ENCODE results near the gene C1QBP.
"Not testable (repeated sequence)": the region's sequence is repeated elsewhere in the genome, so short reads cannot be mapped to it uniquely, and the experiment has no call there.

Gene C1QBP, protein sequence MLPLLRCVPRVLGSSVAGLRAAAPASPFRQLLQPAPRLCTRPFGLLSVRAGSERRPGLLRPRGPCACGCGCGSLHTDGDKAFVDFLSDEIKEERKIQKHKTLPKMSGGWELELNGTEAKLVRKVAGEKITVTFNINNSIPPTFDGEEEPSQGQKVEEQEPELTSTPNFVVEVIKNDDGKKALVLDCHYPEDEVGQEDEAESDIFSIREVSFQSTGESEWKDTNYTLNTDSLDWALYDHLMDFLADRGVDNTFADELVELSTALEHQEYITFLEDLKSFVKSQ

DNA sequence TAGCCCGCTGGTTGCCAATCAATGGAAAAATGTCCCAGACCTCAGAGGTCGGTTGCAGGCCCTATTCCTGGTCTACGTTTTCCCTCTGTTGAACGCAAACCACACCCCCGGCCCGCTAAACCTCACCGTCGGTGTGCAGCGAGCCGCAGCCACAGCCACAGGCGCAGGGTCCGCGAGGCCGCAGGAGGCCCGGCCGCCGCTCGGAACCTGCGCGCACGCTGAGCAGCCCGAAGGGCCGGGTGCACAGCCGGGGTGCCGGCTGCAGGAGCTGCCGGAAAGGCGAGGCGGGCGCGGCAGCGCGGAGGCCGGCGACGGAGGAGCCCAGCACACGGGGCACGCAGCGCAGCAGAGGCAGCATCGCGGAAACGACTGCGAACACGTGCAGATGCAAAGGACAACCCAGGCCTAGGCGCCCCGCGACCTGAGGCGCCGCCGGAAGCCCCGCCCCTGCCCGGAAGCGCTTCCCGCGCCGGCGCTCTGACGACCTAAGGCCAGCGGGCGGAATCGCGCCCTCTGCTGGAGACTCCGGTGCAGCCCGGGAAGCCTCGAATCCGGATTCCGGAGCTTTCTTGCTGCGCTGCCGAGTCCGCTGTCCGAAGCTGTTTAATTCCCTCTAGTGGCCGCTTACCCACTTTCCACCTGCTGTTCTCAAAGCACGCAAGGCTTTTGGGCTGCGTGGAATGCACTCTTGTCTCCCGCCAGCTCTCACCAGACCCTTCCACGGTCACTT lies at the start of gene C1QBP:
C1QBP (minus strand) TSS at position 440 of the 730 bp plus-strand sequence; CDS start at position 358, 82 bp downstream.
- DNase-seq (ENCODE audit: low read depth, low spot score) = peak; percentile 98

DNA sequence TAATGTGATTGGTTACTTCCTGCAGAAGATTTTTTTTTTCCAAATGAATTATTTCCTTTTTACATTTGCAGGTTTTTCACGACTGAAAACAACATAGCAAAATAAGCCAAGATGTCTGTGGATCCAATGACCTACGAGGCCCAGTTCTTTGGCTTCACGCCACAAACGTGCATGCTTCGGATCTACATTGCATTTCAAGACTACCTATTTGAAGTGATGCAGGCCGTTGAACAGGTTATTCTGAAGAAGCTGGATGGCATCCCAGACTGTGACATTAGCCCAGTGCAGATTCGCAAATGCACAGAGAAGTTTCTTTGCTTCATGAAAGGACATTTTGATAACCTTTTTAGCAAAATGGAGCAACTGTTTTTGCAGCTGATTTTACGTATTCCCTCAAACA lies 49.8 kb upstream of the C1QBP start:
- DNase-seq (ENCODE audit: low read depth, low spot score) = no peak

GRCh38 chr17:5486206-5487124 lies 47.5 kb upstream of the C1QBP start, which contains the start of gene MIS12:
Gene MIS12, plus strand, starts transcription at chr17:5486566. Its CDS starts 2,297 bp downstream, at chr17:5488863.
- DNase-seq (ENCODE audit: low read depth, low spot score) = peak; percentile 99

DNA sequence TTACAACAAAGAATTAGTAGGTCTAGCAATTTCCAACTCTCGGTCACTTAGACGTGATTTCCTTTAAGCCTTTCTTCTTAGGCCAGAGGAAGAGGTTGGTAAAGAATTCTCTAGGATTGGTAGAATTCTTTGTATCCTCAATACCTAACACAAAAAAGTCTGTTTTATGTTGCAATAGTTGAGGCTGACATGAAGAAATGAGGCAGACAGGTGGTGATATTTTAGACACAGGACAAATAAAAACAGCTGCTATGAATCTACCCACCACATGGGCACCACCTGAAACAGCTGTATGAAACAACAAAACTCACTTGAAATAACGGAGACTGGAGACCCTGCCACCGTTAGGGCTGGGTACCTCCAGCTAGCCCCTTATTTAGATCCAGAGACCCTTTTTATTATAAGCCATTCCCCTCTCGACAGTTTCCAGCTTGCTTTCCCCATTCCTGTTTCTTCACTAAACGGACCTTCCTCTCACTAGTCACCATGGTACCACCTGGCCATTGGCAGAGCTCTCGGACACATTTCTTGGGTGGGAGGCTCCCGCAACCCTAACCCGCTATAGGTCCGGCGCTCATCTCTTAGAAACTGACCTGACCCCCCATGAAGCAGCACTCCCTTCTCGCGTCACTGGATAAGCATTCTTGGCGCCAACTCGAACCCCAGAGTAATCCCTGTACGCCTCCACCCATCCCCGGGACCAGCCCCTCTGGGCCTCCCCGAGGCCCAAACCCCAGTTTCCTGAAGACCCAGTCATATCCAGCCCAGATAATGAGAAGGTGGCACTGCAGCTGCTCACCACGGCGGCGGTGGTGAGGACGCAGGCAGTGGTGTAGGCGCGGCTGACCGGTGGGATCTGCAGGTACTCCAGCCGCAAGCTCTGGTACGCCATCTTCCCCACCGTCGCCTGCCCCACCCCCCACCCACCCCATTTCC lies 46.6 kb upstream of the C1QBP start, which contains the start of gene DERL2:
DERL2 (minus strand) TSS at position 909 of the 936 bp plus-strand sequence; CDS start at position 892, 17 bp downstream.
- DNase-seq (ENCODE audit: low read depth, low spot score) = peak; percentile 63

DNA sequence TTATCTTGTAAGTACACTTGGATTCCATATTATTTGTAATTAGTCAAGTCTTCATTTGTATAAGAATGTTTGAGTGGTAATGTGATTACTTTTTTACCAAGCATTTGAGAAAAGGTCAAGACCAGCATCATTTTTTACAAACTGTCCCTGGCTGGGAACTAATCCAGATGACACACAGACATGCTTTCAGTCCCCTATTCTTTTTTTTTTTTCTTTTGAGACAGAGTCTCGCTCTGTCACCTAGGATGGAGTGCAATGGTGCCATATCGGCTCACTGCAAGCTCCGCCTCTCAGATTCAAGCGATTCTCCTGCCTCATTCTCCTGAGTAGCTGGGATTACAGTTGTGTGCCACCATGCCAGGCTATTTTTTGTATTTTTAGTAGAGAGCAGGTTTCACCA lies 42.5 kb upstream of the C1QBP start:
- DNase-seq (ENCODE audit: low read depth, low spot score) = no peak

GRCh38 chr17:5480962-5481361 lies 42.0 kb upstream of the C1QBP start:
- no peak for DNase-seq (ENCODE audit: low read depth, low spot score)

DNA sequence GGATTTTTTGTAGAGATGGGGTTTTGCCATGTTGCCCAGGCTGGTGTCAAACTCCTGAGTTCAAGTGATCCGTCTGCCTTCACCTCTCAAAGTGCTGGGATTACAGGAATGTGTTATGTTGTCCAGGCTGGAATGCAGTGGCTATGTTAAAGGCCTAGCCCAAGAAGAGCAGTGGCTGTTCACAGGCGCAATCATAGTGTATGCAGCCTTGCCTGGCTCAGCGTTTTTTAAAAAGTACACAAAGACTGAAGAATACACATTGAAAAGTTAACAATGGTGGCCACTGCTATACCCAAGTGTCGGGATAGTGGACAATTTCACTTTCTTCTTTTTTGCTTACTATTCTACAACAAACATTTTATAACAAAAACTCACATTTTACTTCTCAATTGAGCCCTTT lies 40.0 kb upstream of the C1QBP start:
- DNase-seq (ENCODE audit: low read depth, low spot score) = no peak

DNA sequence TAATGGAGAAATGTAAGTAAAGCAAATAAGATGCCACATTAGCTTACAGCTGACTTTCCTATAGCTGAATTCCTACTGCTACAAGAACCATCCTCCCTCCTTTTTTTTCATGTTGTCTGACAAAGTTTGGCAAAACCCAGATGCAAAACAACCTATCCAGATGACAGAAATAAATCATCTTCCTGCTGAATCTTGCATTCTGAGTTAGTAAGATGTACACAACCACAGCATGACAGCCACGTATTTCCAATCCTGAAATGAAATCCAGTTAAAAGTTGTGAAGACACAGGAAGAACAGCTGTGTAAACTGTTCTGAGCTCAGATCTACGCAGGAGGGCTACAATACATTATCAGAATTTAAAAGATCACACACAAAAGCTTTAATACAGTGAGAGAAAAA lies 35.0 kb upstream of the C1QBP start:
- DNase-seq (ENCODE audit: low read depth, low spot score) = no peak

DNA sequence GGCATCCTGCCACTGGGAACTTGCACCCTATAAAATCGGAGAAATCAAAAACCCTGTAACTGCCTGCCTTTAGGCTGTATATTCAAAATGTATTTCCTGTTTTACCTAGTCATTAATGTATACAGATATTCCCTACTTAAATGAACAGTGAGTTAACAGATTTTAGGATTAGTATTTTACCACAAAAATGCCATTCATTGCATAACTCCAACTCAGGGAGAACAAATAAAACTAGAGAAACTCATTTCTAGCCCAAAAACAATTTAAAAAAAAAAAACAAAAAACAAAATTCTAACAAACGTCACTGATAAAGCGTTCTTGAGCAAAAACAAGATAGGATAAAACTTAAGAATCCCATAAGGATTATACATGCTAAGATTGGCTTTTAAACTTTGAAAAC lies 33.6 kb upstream of the C1QBP start:
- no peak for DNase-seq (ENCODE audit: low read depth, low spot score)

DNA sequence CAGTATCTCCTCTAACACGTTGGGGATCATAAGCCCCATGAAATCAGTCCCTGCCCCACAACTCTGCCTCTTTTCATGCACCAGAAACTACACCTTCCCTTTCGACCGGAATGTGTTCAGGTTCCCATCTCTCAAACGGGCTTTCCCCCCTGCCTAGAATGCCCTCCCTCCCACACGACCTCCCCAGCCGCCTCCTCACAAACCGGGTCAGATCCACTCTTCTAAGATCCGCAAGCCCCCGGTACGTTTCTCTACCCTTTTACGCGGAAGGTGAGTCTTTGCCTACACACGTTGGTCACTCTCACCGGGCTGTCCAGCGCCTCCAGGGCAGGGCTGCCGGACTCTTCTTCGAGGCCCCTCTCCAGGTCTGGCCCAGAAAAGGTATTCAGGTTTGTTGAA lies 29.1 kb upstream of the C1QBP start:
- no peak for DNase-seq (ENCODE audit: low read depth, low spot score)

- DNase-seq (ENCODE audit: low read depth, low spot score) = peak; percentile 13
Measured at GRCh38 chr17:5467416-5467815, 28.5 kb upstream of the C1QBP start.

DNA sequence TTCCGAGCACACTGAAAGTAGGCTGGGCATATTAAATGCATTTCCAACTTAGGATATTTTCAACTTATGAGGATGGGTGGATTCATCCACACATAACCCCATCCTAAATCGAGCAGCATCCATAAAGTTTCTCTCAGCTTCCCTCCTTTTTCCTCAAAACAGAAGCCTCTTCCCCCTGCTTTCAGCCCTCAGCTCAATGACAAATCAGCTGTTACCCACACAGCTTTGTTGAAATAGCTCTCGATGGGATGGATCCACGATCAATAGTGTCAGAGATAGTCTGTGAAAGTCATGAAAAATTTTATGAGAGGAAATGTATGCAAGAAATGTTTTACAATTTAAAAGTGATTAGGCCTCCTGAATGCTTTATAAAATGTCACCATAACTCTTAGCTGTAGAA lies 27.3 kb upstream of the C1QBP start:
- no peak for DNase-seq (ENCODE audit: low read depth, low spot score)

GRCh38 chr17:5464717-5465507 lies 26.0 kb upstream of the C1QBP start:
- DNase-seq (ENCODE audit: low read depth, low spot score) = no peak

DNA sequence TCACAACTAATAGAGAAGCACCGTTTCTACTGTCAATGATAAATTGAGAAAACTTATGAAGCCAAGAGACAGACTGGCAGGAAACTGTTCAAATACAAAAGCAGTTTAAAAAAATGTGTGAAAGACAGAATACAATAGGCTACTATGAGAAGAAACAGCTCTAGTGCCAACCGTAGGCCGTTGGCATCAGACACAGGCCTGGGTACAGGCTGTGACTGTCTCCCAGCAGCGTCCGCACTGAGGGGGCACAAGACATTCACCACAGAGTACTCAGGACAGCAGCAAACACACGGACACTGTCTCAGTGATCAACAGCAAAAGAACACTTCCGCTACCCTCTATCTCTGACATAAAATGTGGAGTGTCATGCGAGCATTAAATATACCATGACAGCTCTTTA lies 7.8 kb upstream of the C1QBP start:
- no peak for DNase-seq (ENCODE audit: low read depth, low spot score)

DNA sequence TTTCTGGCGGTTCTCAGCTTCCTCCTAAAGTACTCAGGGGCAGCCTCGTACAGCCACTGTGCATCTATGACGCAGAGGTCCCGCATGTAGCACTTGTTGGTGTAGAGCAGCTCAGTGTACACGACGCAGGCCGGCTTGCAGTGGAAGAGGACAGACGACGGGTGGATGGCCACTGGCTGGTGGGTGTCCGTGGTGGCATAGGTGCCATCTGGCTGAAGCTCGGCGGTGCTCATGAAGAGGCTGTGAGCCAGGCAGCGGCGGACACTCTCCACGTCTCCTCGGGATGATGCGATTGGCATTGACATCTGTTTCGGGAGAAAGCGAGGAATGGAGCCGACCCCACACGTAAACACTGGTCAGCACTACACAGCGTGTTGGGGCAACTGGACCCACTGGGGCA lies 5.3 kb upstream of the C1QBP start:
- DNase-seq (ENCODE audit: low read depth, low spot score) = no peak

- no peak for DNase-seq (ENCODE audit: low read depth, low spot score)
Measured at GRCh38 chr17:5443728-5444127, 4.8 kb upstream of the C1QBP start.

DNA sequence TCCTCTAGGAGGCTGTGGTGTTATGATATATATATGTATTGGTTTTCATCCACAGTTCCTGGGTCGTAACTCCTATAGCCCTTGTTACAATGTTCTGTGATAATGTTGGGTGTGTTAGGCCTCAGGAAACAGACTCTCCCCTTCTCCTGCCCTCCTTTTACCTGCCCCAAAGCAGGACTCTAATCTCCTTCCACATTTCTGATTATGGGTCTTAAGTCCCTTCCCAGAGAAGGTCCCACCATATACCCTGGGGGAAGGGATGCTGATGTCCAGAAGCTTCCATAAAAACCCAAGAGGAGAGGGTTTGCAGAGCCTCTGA lies 450 bp upstream of the C1QBP start:
- DNase-seq (ENCODE audit: low read depth, low spot score) = no peak

- no peak for DNase-seq (ENCODE audit: low read depth, low spot score)
Measured at GRCh38 chr17:5437721-5438317, 1.1 kb downstream of the C1QBP start.

GRCh38 chr17:5435781-5436315 lies 3.1 kb downstream of the C1QBP start:
- not testable (repeated sequence) for DNase-seq (ENCODE audit: low read depth, low spot score)

- no peak for DNase-seq (ENCODE audit: low read depth, low spot score)
Measured at GRCh38 chr17:5434984-5435383, 4.0 kb downstream of the C1QBP start.
